ENCODE measurements around the gene BCL6.
A peak's percentile ranks its signal among the peaks of the same experiment; 100 is the strongest.

BCL6 gene

DNA sequence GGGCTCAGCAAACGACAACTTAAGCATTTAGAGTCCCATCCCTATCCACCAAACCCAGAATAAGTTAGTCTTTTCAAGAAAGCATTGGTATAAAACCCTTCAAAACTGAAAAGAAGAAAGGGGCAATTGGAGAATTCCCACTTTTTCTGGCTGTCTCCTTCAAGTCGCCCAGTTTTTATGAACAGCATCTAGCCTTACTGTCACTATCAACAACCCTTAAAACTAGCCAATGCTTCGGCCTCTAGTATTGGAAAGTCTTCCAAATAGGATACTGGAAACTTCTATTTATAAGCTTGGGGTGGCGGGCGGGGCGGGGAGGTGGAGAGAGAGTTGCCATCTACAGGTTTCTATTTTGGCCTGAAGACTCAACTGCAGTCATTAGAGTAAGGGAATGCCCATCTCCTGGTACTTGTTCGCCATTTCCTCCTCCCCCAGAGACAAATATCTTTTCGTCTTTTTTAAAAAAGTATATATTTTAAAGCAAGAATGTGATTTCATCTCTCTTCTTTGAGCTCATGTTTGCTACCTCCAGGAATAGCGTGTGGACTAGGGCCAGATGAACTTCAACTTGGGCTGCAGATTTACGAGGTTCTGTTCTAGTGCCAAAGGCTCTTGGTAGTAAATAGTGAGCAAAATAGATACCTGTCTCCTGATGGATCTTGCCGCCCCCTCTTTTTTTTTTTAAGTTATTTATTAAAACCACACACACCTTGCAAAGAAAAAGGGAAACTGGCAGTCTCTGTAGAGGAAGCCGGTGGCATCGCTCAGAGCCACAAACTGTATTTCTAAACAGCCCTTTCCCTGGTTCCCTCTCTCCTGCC is 2.7 kb downstream of the BCL6 start:
- Histone ChIP-seq H3K9me3 (ENCODE audit: control insufficient read depth, low read length) (no peaks in the 10 kb centered on the region), H3K4me1 (ENCODE audit: control insufficient read depth, insufficient read depth, low read length) (peaks cover 39% of the 10 kb centered on the region), H3K4me3 (ENCODE audit: low read length) (peak overlapping the region; percentile 90), H3K9ac (ENCODE audit: low read length) (peak overlapping the region; percentile 98), H3K36me3 (ENCODE audit: control insufficient read depth, insufficient read depth, low read length, severe bottlenecking) (no peaks in the 10 kb centered on the region), H3K27me3 (replicated peaks; ENCODE audit: control insufficient read depth, insufficient read depth, low read length) (no peaks in the 10 kb centered on the region)
- DNase-seq (ENCODE audit: low read depth), result no peak

DNA sequence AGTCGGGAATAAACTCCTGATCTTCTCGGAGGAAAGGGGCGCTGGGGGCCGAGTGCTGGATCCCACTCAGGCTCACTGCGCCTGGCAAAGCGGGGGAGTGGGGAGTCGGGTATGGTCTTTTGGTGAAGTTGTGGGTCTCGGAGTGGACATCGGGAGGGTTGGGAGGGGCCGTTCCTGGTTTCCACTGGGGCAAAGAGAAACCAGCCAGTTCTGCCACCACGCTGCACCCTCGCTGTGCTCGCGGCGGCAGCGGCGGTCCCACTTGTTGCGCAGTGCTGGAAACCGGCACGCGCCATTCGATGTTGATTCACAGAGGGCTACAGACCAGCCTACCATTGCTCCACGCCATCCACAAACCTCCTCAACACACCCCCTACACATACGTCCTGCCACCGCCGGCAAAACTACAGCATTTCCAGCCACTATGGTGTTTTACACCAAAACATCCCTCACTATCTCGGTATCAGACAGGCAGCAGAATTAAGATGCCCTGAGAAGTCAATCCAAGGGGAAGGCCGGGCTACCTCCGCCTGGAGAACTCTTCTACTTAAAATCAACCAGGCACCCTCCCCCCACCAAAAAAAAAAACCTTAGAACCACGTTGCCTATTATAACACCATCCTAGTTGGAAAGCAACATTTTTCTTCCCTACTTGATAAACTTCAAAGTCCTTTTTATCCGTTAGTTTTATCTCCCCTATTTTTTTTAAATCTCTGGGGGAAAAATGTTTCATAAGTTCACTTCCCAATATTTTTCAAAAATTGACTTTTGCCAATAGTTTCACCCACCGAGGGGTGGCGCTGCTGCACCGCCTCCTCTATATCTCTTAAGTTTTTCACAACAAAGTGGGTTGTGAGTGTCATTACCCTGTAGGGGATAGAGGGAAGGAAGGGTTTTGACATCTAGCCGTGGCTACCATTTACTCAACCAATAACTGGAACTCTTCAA is 3.6 kb downstream of the BCL6 start:
- DNase-seq (ENCODE audit: low read depth), result peak; percentile 92
- Histone ChIP-seq H3K36me3 (ENCODE audit: control insufficient read depth, insufficient read depth, low read length, severe bottlenecking) (no peaks in the 10 kb centered on the region), H3K9me3 (ENCODE audit: control insufficient read depth, low read length) (no peaks in the 10 kb centered on the region), H3K4me3 (ENCODE audit: low read length) (peak overlapping the region; percentile 90), H3K27me3 (replicated peaks; ENCODE audit: control insufficient read depth, insufficient read depth, low read length) (no peaks in the 10 kb centered on the region), H3K9ac (ENCODE audit: low read length) (peak overlapping the region; percentile 98), H3K4me1 (ENCODE audit: control insufficient read depth, insufficient read depth, low read length) (peaks cover 36% of the 10 kb centered on the region)

DNA sequence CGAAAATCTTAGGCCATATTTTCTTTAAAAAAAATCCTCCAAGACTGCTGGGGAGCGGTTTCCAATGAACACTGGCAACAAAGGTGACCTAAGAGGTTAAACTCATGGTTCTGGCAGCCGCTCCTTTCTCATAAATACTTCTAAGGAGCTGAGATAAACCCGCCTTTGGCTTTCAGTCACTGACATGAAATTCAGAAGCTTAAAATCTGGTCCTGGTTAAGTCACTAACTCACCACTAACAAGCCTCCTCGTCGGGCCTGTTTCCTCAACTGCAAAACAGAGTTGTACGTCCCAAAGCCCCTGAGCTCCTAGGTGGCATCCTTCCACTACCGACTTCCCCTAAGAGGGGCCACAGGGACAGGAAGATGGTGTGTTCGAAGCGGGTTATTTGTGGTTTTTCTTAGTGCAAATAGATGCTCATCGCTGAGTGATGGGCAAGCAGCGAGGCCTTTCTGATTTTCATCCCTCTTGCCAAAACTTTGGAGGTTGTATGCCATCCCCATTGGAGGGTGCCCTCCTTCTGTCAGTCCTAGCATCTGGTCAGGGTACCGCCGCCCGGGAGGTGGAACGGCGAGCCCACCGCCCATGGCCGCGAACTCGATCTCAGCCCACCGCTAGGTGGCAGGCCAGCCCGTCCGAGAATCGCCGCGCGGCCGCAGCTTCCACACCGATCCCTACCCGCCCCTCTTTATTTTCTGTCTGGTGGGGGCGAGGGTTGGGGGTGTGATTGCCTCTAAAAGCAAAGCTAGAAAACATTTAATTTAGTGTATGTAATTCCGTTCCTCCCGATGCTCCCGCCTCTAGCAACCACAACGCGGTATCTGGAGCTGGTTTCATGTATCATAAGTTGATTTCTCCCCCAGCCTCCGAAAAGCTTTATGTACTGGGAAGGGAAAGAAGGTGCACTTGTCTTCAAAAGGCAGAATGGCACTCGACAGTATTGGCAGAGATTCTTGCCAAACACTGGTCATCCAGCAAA is 4.6 kb downstream of the BCL6 start:
- no peaks in the 10 kb centered on the region for H3K9me3 ChIP-seq (ENCODE audit: control insufficient read depth, low read length)
- peaks cover 45% of the 10 kb centered on the region for H3K4me1 ChIP-seq (ENCODE audit: control insufficient read depth, insufficient read depth, low read length)
- DNase-seq (ENCODE audit: low read depth), result peak; percentile 87
- peak overlapping the region; percentile 98 for H3K9ac ChIP-seq (ENCODE audit: low read length)
- H3K36me3 ChIP-seq (ENCODE audit: control insufficient read depth, insufficient read depth, low read length, severe bottlenecking), result no peaks in the 10 kb centered on the region
- no peaks in the 10 kb centered on the region for H3K27me3 ChIP-seq (replicated peaks; ENCODE audit: control insufficient read depth, insufficient read depth, low read length)
- peak overlapping the region; percentile 90 for H3K4me3 ChIP-seq (ENCODE audit: low read length)

DNA sequence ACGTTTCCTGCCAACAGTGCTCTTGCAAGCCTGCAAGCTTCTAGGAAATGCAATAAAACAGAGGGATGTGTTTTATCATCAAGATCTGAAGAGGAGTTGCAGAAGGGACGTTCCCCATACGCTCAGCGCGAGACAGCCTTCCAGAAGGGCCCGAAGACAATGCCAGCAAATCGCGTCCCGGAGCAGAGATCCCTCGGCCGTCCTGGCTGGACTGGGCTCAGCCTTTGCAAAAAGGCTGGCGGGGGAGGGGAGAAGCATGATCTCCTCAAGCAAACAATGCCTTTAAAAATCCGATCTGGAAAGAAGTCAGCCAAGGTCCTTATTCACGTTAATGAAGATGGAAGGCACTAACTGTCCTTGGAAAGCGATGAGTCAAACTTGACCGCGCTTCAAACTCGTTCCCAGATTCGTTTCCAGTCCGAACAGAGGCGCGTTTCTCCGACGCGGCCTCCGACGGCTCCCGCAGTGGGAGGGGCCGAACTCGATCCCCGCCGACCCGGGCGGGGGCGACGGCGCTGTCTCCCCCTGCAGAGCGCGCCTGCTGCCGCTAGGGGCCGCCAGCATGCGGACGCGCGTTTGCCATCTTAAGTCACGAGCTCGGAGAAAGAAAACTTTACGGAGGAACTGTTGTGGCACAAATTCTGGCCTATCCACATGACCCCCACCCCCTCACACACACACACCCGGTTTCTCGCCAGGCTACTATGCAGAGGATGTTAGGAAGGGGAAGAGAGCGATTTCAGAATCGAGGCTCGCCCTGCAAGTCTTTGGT is 5.5 kb downstream of the BCL6 start:
- Histone ChIP-seq H3K9me3 (ENCODE audit: control insufficient read depth, low read length) (no peaks in the 10 kb centered on the region), H3K27me3 (replicated peaks; ENCODE audit: control insufficient read depth, insufficient read depth, low read length) (no peaks in the 10 kb centered on the region), H3K4me1 (ENCODE audit: control insufficient read depth, insufficient read depth, low read length) (peaks cover 55% of the 10 kb centered on the region), H3K4me3 (ENCODE audit: low read length) (peak overlapping the region; percentile 90), H3K9ac (ENCODE audit: low read length) (peak overlapping the region; percentile 98), H3K36me3 (ENCODE audit: control insufficient read depth, insufficient read depth, low read length, severe bottlenecking) (peaks cover under 1% of the 10 kb centered on the region)
- peak; percentile 93 for DNase-seq (ENCODE audit: low read depth)

DNA sequence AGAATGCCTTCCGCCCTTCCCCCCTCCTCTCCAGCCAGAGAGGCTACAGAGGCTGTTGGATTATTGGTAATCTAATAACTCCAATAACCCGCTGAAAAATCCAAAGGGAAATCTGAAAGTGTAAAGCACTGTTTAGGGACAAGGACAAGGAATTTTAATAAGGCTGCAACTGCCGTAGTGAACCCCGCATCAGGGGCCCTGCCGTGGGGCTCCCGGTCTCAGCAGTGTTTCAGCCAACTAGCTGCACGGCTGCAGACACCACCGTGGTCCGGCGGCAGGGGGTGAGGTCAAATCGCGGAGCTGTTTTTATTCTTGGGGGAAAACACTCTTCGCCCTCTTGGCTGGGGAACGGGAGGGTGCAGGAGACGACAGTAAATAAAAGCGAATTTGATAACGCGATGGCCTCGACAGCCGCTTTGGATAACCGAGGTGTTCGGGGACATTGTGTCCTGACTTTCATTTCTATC is 6.1 kb downstream of the BCL6 start:
- Histone ChIP-seq H3K9me3 (ENCODE audit: control insufficient read depth, low read length) (no peaks in the 10 kb centered on the region), H3K4me3 (ENCODE audit: low read length) (peak overlapping the region; percentile 90), H3K9ac (ENCODE audit: low read length) (peak overlapping the region; percentile 98), H3K4me1 (ENCODE audit: control insufficient read depth, insufficient read depth, low read length) (peaks cover 60% of the 10 kb centered on the region), H3K27me3 (replicated peaks; ENCODE audit: control insufficient read depth, insufficient read depth, low read length) (no peaks in the 10 kb centered on the region), H3K36me3 (ENCODE audit: control insufficient read depth, insufficient read depth, low read length, severe bottlenecking) (peaks cover 7% of the 10 kb centered on the region)
- no peak for DNase-seq (ENCODE audit: low read depth)

DNA sequence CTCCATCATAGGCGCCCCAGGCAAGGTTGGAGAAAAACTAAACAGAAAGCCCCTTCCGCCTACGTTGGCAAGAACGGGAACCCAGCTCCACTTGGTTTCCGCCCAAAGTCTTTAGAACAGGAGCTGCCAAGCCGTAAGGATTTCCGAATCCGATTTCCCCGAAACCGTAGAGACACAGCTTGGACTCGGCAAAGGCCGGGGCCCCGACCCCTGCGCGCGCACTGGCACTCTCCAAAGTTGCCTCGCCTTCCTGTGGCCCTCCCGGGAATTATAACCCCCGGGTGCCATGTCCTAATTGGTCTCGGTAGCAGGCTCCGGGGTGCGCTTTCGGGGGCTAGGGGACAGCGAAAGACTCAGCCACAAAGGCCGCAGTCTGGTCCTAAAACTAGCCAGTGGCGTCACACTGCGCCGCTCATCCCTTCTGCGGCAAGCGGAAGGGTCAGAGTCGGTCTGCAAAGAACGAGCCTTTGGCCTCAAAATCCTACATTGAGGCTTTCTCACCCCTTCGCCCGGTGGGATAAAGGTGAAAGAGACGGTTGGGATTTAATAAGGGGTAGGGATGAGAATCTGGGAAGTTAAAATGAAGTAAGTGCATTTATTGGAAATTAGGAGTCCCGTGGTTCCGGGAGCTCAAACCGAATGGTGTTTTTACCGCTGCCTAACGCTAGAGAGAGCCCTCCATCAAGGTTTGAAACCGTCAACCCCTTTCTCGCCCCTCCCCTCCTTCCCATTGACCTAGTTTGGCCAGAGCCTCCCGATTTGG is 6.8 kb downstream of the BCL6 start:
- peaks cover 60% of the 10 kb centered on the region for H3K4me1 ChIP-seq (ENCODE audit: control insufficient read depth, insufficient read depth, low read length)
- peak overlapping the region; percentile 90 for H3K4me3 ChIP-seq (ENCODE audit: low read length)
- no peaks in the 10 kb centered on the region for H3K9me3 ChIP-seq (ENCODE audit: control insufficient read depth, low read length)
- H3K9ac ChIP-seq (ENCODE audit: low read length), result peak overlapping the region; percentile 98
- no peaks in the 10 kb centered on the region for H3K27me3 ChIP-seq (replicated peaks; ENCODE audit: control insufficient read depth, insufficient read depth, low read length)
- peaks cover 12% of the 10 kb centered on the region for H3K36me3 ChIP-seq (ENCODE audit: control insufficient read depth, insufficient read depth, low read length, severe bottlenecking)
- DNase-seq (ENCODE audit: low read depth), result peak; percentile 97

DNA sequence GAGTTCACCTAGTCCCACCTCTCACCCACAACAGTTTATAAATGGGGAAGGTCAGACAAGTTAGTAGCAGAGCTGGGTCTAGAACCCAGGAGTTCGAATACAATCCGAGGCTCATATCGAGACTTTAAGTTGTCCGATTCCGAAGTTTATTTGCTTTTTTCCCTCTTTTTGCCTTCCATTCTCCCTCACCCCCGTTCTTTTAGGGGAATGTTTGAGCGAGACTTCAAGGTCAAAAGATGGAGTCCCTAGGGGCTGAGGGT is 7.3 kb downstream of the BCL6 start:
- Histone ChIP-seq H3K4me3 (ENCODE audit: low read length) (peak overlapping the region; percentile 90), H3K9me3 (ENCODE audit: control insufficient read depth, low read length) (no peaks in the 10 kb centered on the region), H3K27me3 (replicated peaks; ENCODE audit: control insufficient read depth, insufficient read depth, low read length) (no peaks in the 10 kb centered on the region), H3K9ac (ENCODE audit: low read length) (peak overlapping the region; percentile 98), H3K36me3 (ENCODE audit: control insufficient read depth, insufficient read depth, low read length, severe bottlenecking) (peaks cover 17% of the 10 kb centered on the region), H3K4me1 (ENCODE audit: control insufficient read depth, insufficient read depth, low read length) (peaks cover 60% of the 10 kb centered on the region)
- DNase-seq (ENCODE audit: low read depth), result no peak

DNA sequence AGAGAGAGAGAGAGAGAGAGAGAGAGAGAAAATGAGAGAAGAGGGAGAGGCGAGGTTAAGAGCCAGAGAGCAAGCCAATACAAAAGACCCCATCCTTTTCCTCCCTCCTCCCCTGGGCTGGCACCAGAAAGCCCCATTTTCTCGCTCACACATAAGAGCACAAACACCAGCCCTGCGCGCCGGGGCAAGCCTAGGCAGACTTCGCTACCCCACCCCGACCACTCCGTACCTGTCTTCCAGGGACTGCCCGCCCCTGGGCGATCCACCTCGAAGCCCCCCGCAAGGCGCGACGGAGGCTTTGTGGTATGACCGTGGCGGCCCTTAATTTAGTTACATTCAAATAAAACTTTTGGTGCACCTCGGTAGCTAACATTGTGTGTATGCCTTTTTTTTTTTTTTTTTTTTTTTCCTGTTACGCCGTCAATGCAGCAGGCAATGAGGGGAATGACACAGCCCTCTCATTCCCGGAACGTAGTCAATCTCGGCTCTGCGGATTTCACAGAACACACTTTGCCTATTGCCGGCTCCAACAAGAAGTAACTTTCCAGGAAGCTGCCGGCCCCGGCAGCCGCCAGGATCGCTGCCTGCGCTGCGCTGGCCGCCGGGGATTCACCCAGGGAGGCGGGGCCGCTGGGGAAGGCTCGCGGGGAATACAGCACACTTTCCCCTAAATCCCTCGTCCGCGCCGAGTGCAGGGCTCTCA is 7.7 kb downstream of the BCL6 start:
- H3K9me3 ChIP-seq (ENCODE audit: control insufficient read depth, low read length), result no peaks in the 10 kb centered on the region
- H3K27me3 ChIP-seq (replicated peaks; ENCODE audit: control insufficient read depth, insufficient read depth, low read length), result no peaks in the 10 kb centered on the region
- peaks cover 56% of the 10 kb centered on the region for H3K4me1 ChIP-seq (ENCODE audit: control insufficient read depth, insufficient read depth, low read length)
- H3K4me3 ChIP-seq (ENCODE audit: low read length), result peak overlapping the region; percentile 90
- peak overlapping the region; percentile 98 for H3K9ac ChIP-seq (ENCODE audit: low read length)
- peak; percentile 85 for DNase-seq (ENCODE audit: low read depth)
- peaks cover 22% of the 10 kb centered on the region for H3K36me3 ChIP-seq (ENCODE audit: control insufficient read depth, insufficient read depth, low read length, severe bottlenecking)

DNA sequence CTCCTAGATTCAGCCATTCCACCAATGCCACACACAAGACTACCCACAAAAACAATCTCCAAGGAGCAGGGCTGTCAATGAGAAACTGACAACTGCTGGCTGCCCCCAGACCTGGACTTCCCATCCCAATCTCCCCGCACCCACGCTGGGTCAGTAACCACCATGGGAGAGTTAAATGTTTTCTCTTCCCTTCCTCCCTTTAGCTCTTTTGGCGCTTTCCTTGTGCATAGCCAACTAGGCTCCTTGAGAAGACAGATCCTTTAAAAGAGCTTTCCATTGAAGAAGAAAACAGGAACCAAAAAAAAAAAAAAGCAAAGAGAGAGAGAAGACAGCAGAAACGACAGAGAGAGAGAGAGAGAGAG is 8.3 kb downstream of the BCL6 start:
- Histone ChIP-seq H3K9ac (ENCODE audit: low read length) (peak overlapping the region; percentile 98), H3K36me3 (ENCODE audit: control insufficient read depth, insufficient read depth, low read length, severe bottlenecking) (peaks cover 27% of the 10 kb centered on the region), H3K4me1 (ENCODE audit: control insufficient read depth, insufficient read depth, low read length) (peaks cover 51% of the 10 kb centered on the region), H3K27me3 (replicated peaks; ENCODE audit: control insufficient read depth, insufficient read depth, low read length) (no peaks in the 10 kb centered on the region), H3K4me3 (ENCODE audit: low read length) (peak overlapping the region; percentile 90), H3K9me3 (ENCODE audit: control insufficient read depth, low read length) (no peaks in the 10 kb centered on the region)
- DNase-seq (ENCODE audit: low read depth), result peak; percentile 28

Measured in adipocyte (in vitro differentiated cells).